GM12864 (cell line): ENCODE results near the gene FAM83B.

Experiments used
- DNase-seq: peaks from one replicate; pipeline ENCODE4 v3.0.0-alpha.2; 2011; ENCODE audit warnings: low read depth
- H3K4me3 ChIP-seq: 2 replicates; pipeline ENCODE4 v1.5.1; 2011; ENCODE audit warnings: mild to moderate bottlenecking, low read depth, low read length, control low read depth
- CTCF ChIP-seq: IDR thresholded peaks from 2 replicates; pipeline ENCODE4 v1.5.1; 2011; ENCODE audit warnings: low read depth, mild to moderate bottlenecking, moderate library complexity, low read length, control low read depth, inconsistent platforms; ENCODE audit errors: missing control alignments

Gene FAM83B

GRCh38 chr6:54835176-54835575, 11.4 kb upstream of the FAM83B start:
- DNase-seq: no peak
- no peak for TF ChIP-seq CTCF
- no peak overlapping the region for H3K4me3 ChIP-seq

GRCh38 chr6:54846857-54847674, 495 bp downstream of the FAM83B start:
- no peak for TF ChIP-seq CTCF
- no peak overlapping the region for H3K4me3 ChIP-seq
- no peak for DNase-seq

DNA sequence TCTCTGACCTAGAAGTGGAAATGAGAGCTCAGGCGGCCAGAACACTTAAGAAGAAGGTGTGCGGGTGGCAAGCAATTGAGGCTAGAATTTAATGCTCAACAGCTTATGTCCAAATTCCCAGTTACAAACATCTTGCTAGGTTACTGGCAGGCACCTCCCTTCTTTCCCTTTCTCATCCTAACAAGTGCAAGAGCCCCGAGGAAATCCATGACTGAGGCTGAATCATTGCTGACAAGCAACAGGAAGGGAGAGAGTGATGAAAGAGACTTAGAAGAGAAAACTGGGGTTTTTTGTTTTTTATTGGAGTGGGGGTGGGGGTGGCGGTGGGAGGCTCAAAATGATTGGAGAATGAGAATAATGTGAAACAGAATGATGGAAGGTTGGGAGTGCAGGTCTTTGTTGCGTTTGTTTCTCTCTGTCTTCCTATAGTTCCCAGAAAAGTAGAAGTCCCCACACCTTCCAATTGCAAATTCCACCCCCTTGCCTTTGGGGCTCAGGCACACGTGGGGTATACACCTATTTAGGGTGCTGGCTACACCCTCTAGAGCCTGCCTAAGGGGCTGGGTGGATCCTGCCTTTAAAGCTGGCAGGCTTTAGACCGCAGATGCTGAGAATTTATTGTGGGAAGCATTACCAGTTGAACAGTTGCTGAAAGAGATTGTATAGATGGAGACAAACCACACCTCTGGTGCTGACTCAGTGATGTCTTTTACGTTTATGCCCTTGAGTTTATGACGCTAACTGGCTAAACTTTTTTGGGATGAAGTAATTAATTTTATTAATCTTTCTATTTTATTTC, 1.4 kb downstream of the FAM83B start:
- DNase-seq: no peak
- no peak for TF ChIP-seq CTCF
- H3K4me3 ChIP-seq: no peak overlapping the region

DNA sequence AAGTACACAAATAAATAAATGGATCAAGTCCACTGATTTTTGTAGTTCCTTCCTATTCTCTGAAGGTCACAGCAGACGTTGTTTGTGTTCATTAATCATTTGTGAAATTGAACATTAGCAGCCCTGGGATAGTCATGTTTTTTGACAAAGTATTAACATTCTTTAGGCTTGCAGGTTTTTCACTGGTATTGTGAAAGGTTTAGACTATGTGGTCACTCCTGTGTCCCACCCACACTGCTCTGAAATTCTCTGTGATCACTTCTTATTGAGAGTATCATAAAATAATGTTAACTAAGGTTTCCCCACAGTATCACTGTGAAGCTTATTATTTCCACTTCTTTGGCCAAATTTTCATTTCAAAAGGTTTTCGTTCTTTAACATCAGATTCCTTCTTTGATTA, 3.5 kb downstream of the FAM83B start:
- DNase-seq: no peak
- H3K4me3 ChIP-seq: no peak overlapping the region
- no peak for TF ChIP-seq CTCF

DNA sequence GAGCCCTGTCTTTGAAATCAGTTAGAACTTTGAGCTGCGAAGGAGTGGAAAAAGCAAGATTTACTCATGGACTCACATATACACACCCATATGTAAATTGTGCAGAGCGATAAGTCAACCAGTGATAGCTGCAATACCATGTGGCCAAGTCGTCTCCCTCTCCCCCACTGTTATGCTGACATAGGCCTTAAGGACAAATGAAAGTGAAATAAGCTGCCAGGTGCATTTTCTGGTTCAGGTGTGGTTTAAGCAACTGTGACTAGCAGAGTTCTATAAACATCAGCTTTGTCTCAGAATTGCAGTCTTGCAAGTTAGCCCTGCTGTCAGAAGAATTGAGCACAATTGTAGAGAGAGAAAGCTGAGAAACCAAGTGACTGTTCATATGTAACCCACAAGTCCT, 9.6 kb downstream of the FAM83B start:
- no peak for TF ChIP-seq CTCF
- DNase-seq: no peak
- no peak overlapping the region for H3K4me3 ChIP-seq

- TF ChIP-seq CTCF: no peak
- no peak overlapping the region for H3K4me3 ChIP-seq
- no peak for DNase-seq
Measured at GRCh38 chr6:54860132-54860531, 13.6 kb downstream of the FAM83B start.
